ENCODE measurements around the gene BCKDHB.
"Not testable (repeated sequence)": the region's sequence is repeated elsewhere in the genome, so short reads cannot be mapped to it uniquely, and the experiment has no call there.

The BCKDHB gene

DNA sequence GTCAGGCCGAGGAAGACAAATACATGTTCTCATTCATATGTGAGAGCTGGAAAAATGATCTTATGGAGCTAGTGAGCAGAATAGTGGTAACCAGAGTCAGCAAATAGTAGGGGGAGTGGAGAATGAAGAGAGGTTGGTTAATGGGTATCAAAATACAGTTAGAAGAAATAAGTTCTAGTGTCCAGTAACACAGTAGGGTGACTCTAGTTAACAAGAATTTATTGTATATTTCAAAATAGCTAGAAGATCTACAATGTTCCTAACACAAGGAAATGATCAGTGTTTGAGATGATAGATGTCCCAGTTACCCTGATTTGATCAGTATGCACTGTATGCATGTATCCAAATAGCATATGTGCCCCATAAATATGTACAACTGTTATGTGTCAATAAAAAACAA, 128.4 kb downstream of the BCKDHB start:
- Histone ChIP-seq H3K18ac (ENCODE audit: low read length) (no peak overlapping the region), H3K4me3 (ENCODE audit: low read depth, low read length) (no peak overlapping the region), H3K9me3 (ENCODE audit: insufficient read depth, low read depth, low read length) (no peaks in the 10 kb centered on the region), H3K23ac (ENCODE audit: low read length) (no peak overlapping the region), H3K4me2 (ENCODE audit: low read length) (no peak overlapping the region), H2BK12ac (ENCODE audit: low read length) (no peak overlapping the region), H2BK5ac (ENCODE audit: low read depth, low read length, poor library complexity) (no peak overlapping the region), H4K8ac (ENCODE audit: low read depth, low read length) (no peak overlapping the region), H4K91ac (ENCODE audit: low read depth, low read length) (no peak overlapping the region), H3K27ac (ENCODE audit: low read depth, low read length) (no peak overlapping the region), H2AFZ (ENCODE audit: insufficient read depth, low read length, poor library complexity) (no peak overlapping the region), H3K36me3 (ENCODE audit: control insufficient read depth in 1 of 2, insufficient read depth in 2 of 2, low read length in 2 of 2) (peaks cover 0 to 3% of the 10 kb centered on the region in 2 experiments), H3K14ac (ENCODE audit: low read length) (no peak overlapping the region), H3K79me2 (ENCODE audit: control insufficient read depth, insufficient read depth, low read length, poor library complexity) (no peaks in the 10 kb centered on the region), H3K27me3 (ENCODE audit: insufficient read depth, low read length) (no peaks in the 10 kb centered on the region), H2AK5ac (ENCODE audit: low read length) (no peak overlapping the region), H3K79me1 (ENCODE audit: low read length) (no peaks in the 10 kb centered on the region), H3K4me1 (ENCODE audit: control insufficient read depth in 1 of 2, insufficient read depth in 2 of 2, low read length in 2 of 2) (no peaks in the 10 kb centered on the region), H4K12ac (ENCODE audit: low read depth, low read length) (no peak overlapping the region), H3K4ac (ENCODE audit: low read depth, low read length) (no peak overlapping the region), H3K9ac (ENCODE audit: low read length) (no peak overlapping the region), H2BK120ac (ENCODE audit: insufficient read depth, low read length, poor library complexity) (no peak overlapping the region)
- DNase-seq = no peak
- no CpG with 5 or more reads among the region's 1 CpG for WGBS (ENCODE audit: extremely low coverage, insufficient coverage, insufficient read length)

DNA sequence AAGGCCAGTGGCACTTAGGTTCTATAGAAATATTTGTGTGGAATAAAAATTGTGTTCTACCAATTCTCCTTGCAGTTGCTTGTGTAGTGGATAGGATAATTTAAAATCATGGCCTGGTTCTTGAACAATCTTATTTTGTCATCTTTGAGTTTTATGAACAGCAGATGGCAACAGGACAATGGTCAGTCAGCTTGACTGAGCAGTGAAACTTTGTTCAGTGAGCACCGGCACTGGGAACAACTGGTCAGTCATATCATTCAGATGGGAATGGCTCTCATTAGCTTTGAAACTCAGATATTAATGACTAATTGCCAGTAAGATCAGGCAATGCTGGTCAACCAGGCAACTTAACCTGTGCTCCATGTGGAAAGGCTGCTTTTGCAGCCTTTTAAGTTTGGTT, 129.2 kb downstream of the BCKDHB start:
- no peaks in the 10 kb centered on the region for H3K79me2 ChIP-seq (ENCODE audit: control insufficient read depth, insufficient read depth, low read length, poor library complexity)
- no peak overlapping the region for H4K91ac ChIP-seq (ENCODE audit: low read depth, low read length)
- H3K4ac ChIP-seq (ENCODE audit: low read depth, low read length) = no peak overlapping the region
- no CpG with 5 or more reads among the region's 1 CpG for WGBS (ENCODE audit: extremely low coverage, insufficient coverage, insufficient read length)
- no peak overlapping the region for H3K23ac ChIP-seq (ENCODE audit: low read length)
- no peak overlapping the region for H2AK5ac ChIP-seq (ENCODE audit: low read length)
- H3K4me2 ChIP-seq (ENCODE audit: low read length) = no peak overlapping the region
- no peak overlapping the region for H3K27ac ChIP-seq (ENCODE audit: low read depth, low read length)
- no peak overlapping the region for H2BK5ac ChIP-seq (ENCODE audit: low read depth, low read length, poor library complexity)
- H4K12ac ChIP-seq (ENCODE audit: low read depth, low read length) = no peak overlapping the region
- H4K8ac ChIP-seq (ENCODE audit: low read depth, low read length) = no peak overlapping the region
- DNase-seq = no peak
- no peaks in the 10 kb centered on the region for H3K27me3 ChIP-seq (ENCODE audit: insufficient read depth, low read length)
- no peak overlapping the region for H3K9ac ChIP-seq (ENCODE audit: low read length)
- H3K4me3 ChIP-seq (ENCODE audit: low read depth, low read length) = no peak overlapping the region
- H2AFZ ChIP-seq (ENCODE audit: insufficient read depth, low read length, poor library complexity) = no peak overlapping the region
- no peak overlapping the region for H3K14ac ChIP-seq (ENCODE audit: low read length)
- peaks cover 0 to 3% of the 10 kb centered on the region in 2 experiments for H3K36me3 ChIP-seq (ENCODE audit: control insufficient read depth in 1 of 2, insufficient read depth in 2 of 2, low read length in 2 of 2)
- no peak overlapping the region for H2BK12ac ChIP-seq (ENCODE audit: low read length)
- H2BK120ac ChIP-seq (ENCODE audit: insufficient read depth, low read length, poor library complexity) = no peak overlapping the region
- H3K18ac ChIP-seq (ENCODE audit: low read length) = no peak overlapping the region
- no peaks in the 10 kb centered on the region for H3K9me3 ChIP-seq (ENCODE audit: insufficient read depth, low read depth, low read length)
- H3K4me1 ChIP-seq (ENCODE audit: control insufficient read depth in 1 of 2, insufficient read depth in 2 of 2, low read length in 2 of 2) = no peaks in the 10 kb centered on the region
- H3K79me1 ChIP-seq (ENCODE audit: low read length) = no peaks in the 10 kb centered on the region

DNA sequence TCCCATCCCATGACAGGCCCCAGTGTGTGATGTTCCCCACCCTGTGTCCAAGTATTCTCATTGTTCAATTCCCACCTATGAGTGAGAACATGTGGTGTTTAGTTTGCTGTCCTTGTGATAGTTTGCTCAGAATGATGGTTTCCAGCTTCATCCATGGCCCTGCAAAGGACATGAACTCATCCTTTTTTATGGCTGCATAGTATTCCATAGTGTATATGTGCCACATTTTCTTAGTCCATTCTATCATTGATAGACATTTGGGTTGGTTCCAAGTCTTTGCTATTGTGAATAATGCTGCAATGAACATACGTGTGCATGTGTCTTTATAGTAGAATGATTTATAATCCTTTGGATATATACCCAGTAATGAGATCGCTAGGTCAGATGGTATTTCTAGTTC, 132.3 kb downstream of the BCKDHB start:
- not testable (repeated sequence) for H3K23ac ChIP-seq (ENCODE audit: low read length); H4K91ac ChIP-seq (ENCODE audit: low read depth, low read length); H2BK120ac ChIP-seq (ENCODE audit: insufficient read depth, low read length, poor library complexity); H2AFZ ChIP-seq (ENCODE audit: insufficient read depth, low read length, poor library complexity); H3K14ac ChIP-seq (ENCODE audit: low read length); H3K4me3 ChIP-seq (ENCODE audit: low read depth, low read length); H3K18ac ChIP-seq (ENCODE audit: low read length); H3K27me3 ChIP-seq (ENCODE audit: insufficient read depth, low read length); H3K4me2 ChIP-seq (ENCODE audit: low read length); H3K9me3 ChIP-seq (ENCODE audit: insufficient read depth, low read depth, low read length); H2AK5ac ChIP-seq (ENCODE audit: low read length); H3K4ac ChIP-seq (ENCODE audit: low read depth, low read length); H2BK12ac ChIP-seq (ENCODE audit: low read length); H3K79me1 ChIP-seq (ENCODE audit: low read length); H3K27ac ChIP-seq (ENCODE audit: low read depth, low read length); DNase-seq; H3K36me3 ChIP-seq (ENCODE audit: control insufficient read depth in 1 of 2, insufficient read depth in 2 of 2, low read length in 2 of 2); H3K9ac ChIP-seq (ENCODE audit: low read length); H2BK5ac ChIP-seq (ENCODE audit: low read depth, low read length, poor library complexity); H4K12ac ChIP-seq (ENCODE audit: low read depth, low read length); H3K79me2 ChIP-seq (ENCODE audit: control insufficient read depth, insufficient read depth, low read length, poor library complexity); H4K8ac ChIP-seq (ENCODE audit: low read depth, low read length); H3K4me1 ChIP-seq (ENCODE audit: control insufficient read depth in 1 of 2, insufficient read depth in 2 of 2, low read length in 2 of 2)
- WGBS (ENCODE audit: extremely low coverage, insufficient coverage, insufficient read length) = no CpG with 5 or more reads among the region's 2 CpGs

DNA sequence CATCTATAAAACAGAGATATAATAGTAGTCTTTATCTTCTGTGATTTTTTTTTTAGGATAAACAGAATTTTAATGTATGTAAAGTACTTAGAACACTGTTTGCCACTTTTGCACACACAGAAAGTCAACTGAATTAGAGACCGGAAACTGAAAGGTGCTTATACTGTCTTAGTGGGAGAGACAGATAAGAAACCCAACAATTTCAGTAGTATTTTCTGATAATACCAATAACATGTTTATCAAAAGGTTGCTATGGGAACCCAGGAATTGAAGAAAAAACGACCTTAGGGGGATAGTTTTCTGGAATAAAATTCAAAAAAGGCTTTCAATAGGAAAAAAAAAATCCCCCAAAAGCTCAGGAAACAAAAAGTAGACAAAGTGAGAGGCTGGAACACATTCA, 138.6 kb downstream of the BCKDHB start:
- Histone ChIP-seq H2BK12ac (ENCODE audit: low read length) (no peak overlapping the region), H3K14ac (ENCODE audit: low read length) (no peak overlapping the region), H3K23ac (ENCODE audit: low read length) (no peak overlapping the region), H2BK5ac (ENCODE audit: low read depth, low read length, poor library complexity) (no peak overlapping the region), H3K79me2 (ENCODE audit: control insufficient read depth, insufficient read depth, low read length, poor library complexity) (no peaks in the 10 kb centered on the region), H3K36me3 (ENCODE audit: control insufficient read depth in 1 of 2, insufficient read depth in 2 of 2, low read length in 2 of 2) (no peaks in the 10 kb centered on the region), H3K9ac (ENCODE audit: low read length) (no peak overlapping the region), H3K4me1 (ENCODE audit: control insufficient read depth in 1 of 2, insufficient read depth in 2 of 2, low read length in 2 of 2) (no peaks in the 10 kb centered on the region), H3K27me3 (ENCODE audit: insufficient read depth, low read length) (no peaks in the 10 kb centered on the region), H3K9me3 (ENCODE audit: insufficient read depth, low read depth, low read length) (no peaks in the 10 kb centered on the region), H4K8ac (ENCODE audit: low read depth, low read length) (no peak overlapping the region), H4K91ac (ENCODE audit: low read depth, low read length) (no peak overlapping the region), H3K79me1 (ENCODE audit: low read length) (no peaks in the 10 kb centered on the region), H3K18ac (ENCODE audit: low read length) (no peak overlapping the region), H4K12ac (ENCODE audit: low read depth, low read length) (no peak overlapping the region), H3K4me2 (ENCODE audit: low read length) (no peak overlapping the region), H3K4me3 (ENCODE audit: low read depth, low read length) (no peak overlapping the region), H2AFZ (ENCODE audit: insufficient read depth, low read length, poor library complexity) (no peak overlapping the region), H3K27ac (ENCODE audit: low read depth, low read length) (no peak overlapping the region), H3K4ac (ENCODE audit: low read depth, low read length) (no peak overlapping the region), H2BK120ac (ENCODE audit: insufficient read depth, low read length, poor library complexity) (no peak overlapping the region), H2AK5ac (ENCODE audit: low read length) (no peak overlapping the region)
- no CpG with 5 or more reads among the region's 2 CpGs for WGBS (ENCODE audit: extremely low coverage, insufficient coverage, insufficient read length)
- no peak for DNase-seq
